ENCODE measurements around the gene TMEM14C. TPM values are rescaled to one million over a fixed set of nuclear protein-coding genes. Genes with fewer than 3 reads are reported as not detected.

TMEM14C gene
- total and polyA plus RNA-seq, 5 experiments from 2014 or later = 33.7 to 205 (median 95.9) TPM

Other genes with a start within 250 kb of the TMEM14C start
- gene GCNT2, start 201.7 kb upstream of the TMEM14C start, total RNA-seq = 1 to 10 TPM; 3.9 to 4.6 TPM
- 1 to 10 TPM in 2 of 3 donors, under 1 TPM in 1; 0.85 to 1.8 (median 1.3) TPM for gene GCNT2, start 201.7 kb upstream of the TMEM14C start, polyA plus RNA-seq
- 1 to 10 TPM; 1.2 to 1.8 TPM for gene C6orf52, start 28.5 kb upstream of the TMEM14C start, total RNA-seq
- 1 to 10 TPM in 1 of 3 donors, under 1 TPM in 1, not detected in 1; 0.60 to 1.0 TPM for gene C6orf52, start 28.5 kb upstream of the TMEM14C start, polyA plus RNA-seq
- 10 to 100 TPM in 1 of 2 experiments, 1 to 10 TPM in 1; 8.5 to 11.0 TPM for gene PAK1IP1, start 28.1 kb upstream of the TMEM14C start, total RNA-seq
- 10 to 100 TPM; 17.6 to 26.9 (median 22.4) TPM for gene PAK1IP1, start 28.1 kb upstream of the TMEM14C start, polyA plus RNA-seq
- 10 to 100 TPM; 76.4 to 83.9 TPM for gene TMEM14B, start 24.7 kb downstream of the TMEM14C start, total RNA-seq
- gene TMEM14B, start 24.7 kb downstream of the TMEM14C start, polyA plus RNA-seq = 100 to 1,000 TPM; 194 to 241 (median 212) TPM
- not detected for gene MAK, start 115.5 kb downstream of the TMEM14C start, total RNA-seq
- under 1 TPM in 2 of 3 donors, not detected in 1; 0.09 to 0.13 TPM for gene MAK, start 115.5 kb downstream of the TMEM14C start, polyA plus RNA-seq
- not detected for gene GCM2, start 159.0 kb downstream of the TMEM14C start, total RNA-seq
- gene GCM2, start 159.0 kb downstream of the TMEM14C start, polyA plus RNA-seq = not detected
- gene SYCP2L, start 164.0 kb downstream of the TMEM14C start, total RNA-seq = not detected
- gene SYCP2L, start 164.0 kb downstream of the TMEM14C start, polyA plus RNA-seq = not detected

All from naive thymus-derived CD8-positive, alpha-beta T cell (primary cell).